CD14-positive monocyte (primary cell): Measurements from ENCODE around the gene CDHR2. TPM values are rescaled to one million over a fixed set of nuclear protein-coding genes. Genes with fewer than 3 reads are reported as not detected.

ENCODE experiments used
- DNase-seq, 3 donors: peaks; one replicate each; pipeline ENCODE4 v3.0.0-alpha.2; 2011 to 2022
- H2AFZ ChIP-seq: 2 replicates; pipeline ENCODE4 v1.6.0; 2012; ENCODE audit warnings: mild to moderate bottlenecking, low read depth, low read length, inconsistent platforms; ENCODE audit not compliant: insufficient read depth, poor library complexity, severe bottlenecking
- H3K27ac ChIP-seq, 2 donors: 1 replicate in 1 of 2; 2 replicates in 1 of 2; pipeline ENCODE4 v1.5.1; 2012 to 2013; ENCODE audit warnings: low read length in 2 of 2, control low read depth in 1 of 2, inconsistent platforms in 1 of 2, low read depth in 1 of 2, mild to moderate bottlenecking in 1 of 2
- H3K27me3 ChIP-seq, 2 donors: one replicate each; pipeline versions ENCODE4 v1.6.0 to v1.6.1; 2011 to 2013; ENCODE audit warnings: low read length in 2 of 2; ENCODE audit not compliant: control insufficient read depth in 2 of 2, insufficient read depth in 2 of 2
- H3K36me3 ChIP-seq, 2 donors: replicated peaks in 1 of 2; 1 replicate in 1 of 2; 2 replicates in 1 of 2; pipeline versions ENCODE4 v1.5.1 to v1.6.1; 2012 to 2013; ENCODE audit warnings: low read length in 2 of 2, control low read depth in 1 of 2, inconsistent platforms in 1 of 2, mild to moderate bottlenecking in 1 of 2; ENCODE audit not compliant: insufficient read depth in 2 of 2, control insufficient read depth in 1 of 2
- H3K4me1 ChIP-seq, 2 donors: 1 replicate in 1 of 2; 2 replicates in 1 of 2; pipeline versions ENCODE4 v1.5.1 to v1.6.1; 2012 to 2013; ENCODE audit warnings: low read length in 2 of 2, control low read depth in 1 of 2, inconsistent platforms in 1 of 2, mild to moderate bottlenecking in 1 of 2, moderate library complexity in 1 of 2; ENCODE audit not compliant: insufficient read depth in 2 of 2, control insufficient read depth in 1 of 2
- H3K4me2 ChIP-seq: replicated peaks from 2 replicates; pipeline ENCODE3; 2012; ENCODE audit warnings: low read length, moderate library complexity, mild to moderate bottlenecking; ENCODE audit not compliant: poor library complexity, severe bottlenecking; ENCODE audit errors: extremely low read depth
- H3K4me3 ChIP-seq, 3 experiments: fragments of 200-600 bp in 1 of 3; sonication (generic) in 1 of 3; replicated peaks in 1 of 3; 1 replicate in 2 of 3; 2 replicates in 1 of 3; pipeline ENCODE4 v1.5.1; 2011 to 2013; ENCODE audit warnings: low read length in 3 of 3, mild to moderate bottlenecking in 3 of 3, control low read depth in 2 of 3, low read depth in 2 of 3, inconsistent platforms in 1 of 3, moderate library complexity in 1 of 3
- H3K79me2 ChIP-seq: 2 replicates; pipeline ENCODE4 v1.6.0; 2012; ENCODE audit warnings: mild to moderate bottlenecking, control low read depth, inconsistent platforms, low read length, moderate library complexity; ENCODE audit not compliant: insufficient read depth
- H3K9ac ChIP-seq: 2 replicates; pipeline ENCODE4 v1.6.0; 2017; ENCODE audit warnings: low read length, mild to moderate bottlenecking; ENCODE audit not compliant: insufficient read depth, poor library complexity, severe bottlenecking
- H3K9me3 ChIP-seq, 2 donors: replicated peaks in 1 of 2; 1 replicate in 1 of 2; 2 replicates in 1 of 2; pipeline versions ENCODE4 v1.5.1 to v1.6.1; 2012 to 2013; ENCODE audit warnings: low read length in 2 of 2, control low read depth in 1 of 2; ENCODE audit not compliant: control insufficient read depth in 1 of 2, insufficient read depth in 1 of 2
- H4K20me1 ChIP-seq: 2 replicates; pipeline ENCODE4 v1.6.0; 2012; ENCODE audit warnings: mild to moderate bottlenecking, low read length, control low read depth, moderate library complexity; ENCODE audit not compliant: insufficient read depth
- H3K27ac Mint-ChIP-seq, 7 donors: one replicate each; pipeline ENCODE4 v1.8.0; 2020; ENCODE audit warnings: mild to moderate bottlenecking in 7 of 7, mixed read lengths in 7 of 7, moderate library complexity in 6 of 7, inconsistent platforms in 2 of 7
- H3K27me3 Mint-ChIP-seq, 3 donors: one replicate each; pipeline ENCODE4 v1.8.0; 2021 to 2022; ENCODE audit warnings: low read depth in 3 of 3, mild to moderate bottlenecking in 3 of 3, mixed read lengths in 3 of 3, moderate library complexity in 3 of 3, inconsistent platforms in 1 of 3
- H3K36me3 Mint-ChIP-seq, 2 donors: one replicate each; pipeline ENCODE4 v1.8.0; 2020; ENCODE audit warnings: mixed read lengths in 2 of 2, inconsistent platforms in 1 of 2, mild to moderate bottlenecking in 1 of 2
- H3K4me1 Mint-ChIP-seq: one replicate; pipeline ENCODE4 v1.8.0; 2020; ENCODE audit warnings: mild to moderate bottlenecking, mixed read lengths
- H3K4me3 Mint-ChIP-seq, 2 donors: one replicate each; pipeline ENCODE4 v1.8.0; 2020; ENCODE audit warnings: mild to moderate bottlenecking in 2 of 2, mixed read lengths in 2 of 2, moderate library complexity in 1 of 2
- H3K9me3 Mint-ChIP-seq, 7 donors: one replicate each; pipeline ENCODE4 v1.8.0; 2020 to 2022; ENCODE audit warnings: mixed read lengths in 7 of 7, mild to moderate bottlenecking in 6 of 7, moderate library complexity in 6 of 7, inconsistent platforms in 2 of 7
- CTCF ChIP-seq: fragments of 200-600 bp; IDR thresholded peaks from one replicate; pipeline ENCODE4 v1.8.0; 2022; ENCODE audit warnings: antibody characterized with exemption, mild to moderate bottlenecking
- WGBS: methylation state at CpG from one replicate; pipeline ENCODE4 v1.1.5; 2013; ENCODE audit warnings: missing lambda C conversion rate; ENCODE audit not compliant: insufficient coverage; 5-methylcytosine and 5-hydroxymethylcytosine counted together
- intact Hi-C, 2 donors: fragments of 100-400 bp; cut with micrococcal nuclease; formaldehyde crosslinking; loops; one replicate each; pipeline versions ENCODE4 v1.15.0 to v1.15.1; 2023
- polyA plus RNA-seq, 3 donors: library from polyadenylated mRNA; depleted of rRNA in 1 of 3; unstranded in 2 of 3; stranded (reverse) in 1 of 3; fragments of 300-500 nt in 2 of 3; fragments of >200 nt in 1 of 3; fragmentation: Illumina TruSeq in 2 of 3; gene quantifications; 1 replicate in 2 of 3; 2 replicates in 1 of 3; pipeline ENCODE4 v1.2.3, GENCODE V29; 2012 to 2021

Gene CDHR2
- polyA plus RNA-seq, 3 donors, result 0.12 TPM; not detected in 2

- peak overlapping the region; percentile 93 to 100 (median 98) for H3K27ac Mint-ChIP-seq
- H3K4me3 Mint-ChIP-seq, result peak overlapping the region; percentile 95
- no peak for TF ChIP-seq CTCF
- H3K4me3 ChIP-seq, result peak overlapping the region; percentile 64 to 98 (median 96)
- intact Hi-C loops, result loop anchor here (5.0 to 10.0 kb wide), 6 partner anchors 37 to 767 kb away; partner anchors contain the start of genes FAF2 (in 2 of the 2), CLTB (in 1 of the 2), HIGD2A (in 1 of the 2) and NOP16 (in 1 of the 2)
- H3K4me1 ChIP-seq, result peaks cover 72 to 86% of the 10 kb centered on the region in 2 donors
- DNase-seq, result peak; percentile 58 to 65 (median 62)
- H3K9me3 ChIP-seq, result no peaks in the 10 kb centered on the region
- peak overlapping the region; percentile 83 for H3K9ac ChIP-seq
- H4K20me1 ChIP-seq, result peaks cover 55% of the 10 kb centered on the region
- H3K4me2 ChIP-seq, result peak overlapping the region; percentile 100
- WGBS, result 0% methylated on average over 4 of the region's 11 CpGs
- peaks cover 10 to 19% of the 10 kb centered on the region in 2 donors for H3K36me3 Mint-ChIP-seq
- H3K4me1 Mint-ChIP-seq, result peaks cover 67% of the 10 kb centered on the region
- no peaks in the 10 kb centered on the region for H3K27me3 ChIP-seq
- H3K27me3 Mint-ChIP-seq, result no peaks in the 10 kb centered on the region
- peaks cover 18 to 20% of the 10 kb centered on the region in 2 donors for H3K36me3 ChIP-seq
- H3K79me2 ChIP-seq, result peaks cover 64% of the 10 kb centered on the region
- peaks cover 0 to 1% (median 0%) of the 10 kb centered on the region in 7 donors for H3K9me3 Mint-ChIP-seq
- H3K27ac ChIP-seq, result peak overlapping the region; percentile 93 to 96
- peak overlapping the region; percentile 0 for H2AFZ ChIP-seq
Measured at GRCh38 chr5:176535101-176535663, 14.0 kb upstream of the CDHR2 start.

DNA sequence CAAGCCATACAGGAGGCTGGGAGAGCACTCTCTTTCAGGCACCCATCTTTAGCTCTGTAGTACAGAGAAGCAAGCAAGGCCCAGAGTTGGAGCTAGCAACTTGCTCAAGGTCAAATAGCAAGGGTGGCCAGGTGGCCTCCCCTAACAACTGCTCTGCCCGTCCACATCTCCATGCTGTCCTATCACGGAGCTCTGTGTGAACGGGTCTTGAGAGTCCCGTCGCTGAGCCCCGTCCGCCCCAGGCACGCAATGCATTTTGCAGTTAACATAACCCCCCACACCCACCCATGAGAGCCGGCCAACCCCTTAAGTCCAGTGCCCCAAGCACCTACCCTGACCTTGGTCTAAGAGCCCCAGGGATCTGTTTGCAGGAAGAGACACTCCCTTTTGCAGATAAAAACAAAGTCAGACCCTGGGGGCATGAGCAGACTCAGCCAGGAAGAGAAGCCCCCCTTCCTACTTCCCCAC is 13.4 kb upstream of the CDHR2 start:
- Histone ChIP-seq H3K27ac (peak overlapping the region; percentile 93 to 96), H3K9ac (peak overlapping the region; percentile 83), H3K4me3 (peak overlapping the region; percentile 64 to 98 (median 96)), H3K79me2 (peaks cover 69% of the 10 kb centered on the region), H4K20me1 (peaks cover 50% of the 10 kb centered on the region), H3K4me1 (peaks cover 73 to 86% of the 10 kb centered on the region in 2 donors), H3K36me3 (peaks cover 14 to 15% of the 10 kb centered on the region in 2 donors), H3K27me3 (no peaks in the 10 kb centered on the region), H3K4me2 (peak overlapping the region; percentile 100), H3K9me3 (no peaks in the 10 kb centered on the region), H2AFZ (peak overlapping the region; percentile 60)
- no peak for DNase-seq
- intact Hi-C loops, result loop anchor here (2.0 to 10.0 kb wide), 7 partner anchors 37 to 767 kb away; partner anchors contain the start of genes FAF2 (in 2 of the 2), HIGD2A (in 2 of the 2), NOP16 (in 2 of the 2) and CLTB (in 1 of the 2)
- WGBS, result 0% methylated on average over 9 of the region's 9 CpGs
- Mint-ChIP-seq H3K27ac (peak overlapping the region; percentile 93 to 100 (median 98)), H3K36me3 (peaks cover 10 to 16% of the 10 kb centered on the region in 2 donors), H3K4me3 (peak overlapping the region; percentile 95), H3K9me3 (peaks cover 0 to 1% (median 0%) of the 10 kb centered on the region in 7 donors), H3K27me3 (no peaks in the 10 kb centered on the region), H3K4me1 (peaks cover 69% of the 10 kb centered on the region)
- TF ChIP-seq CTCF, result no peak
